ENCODE results near the gene LAPTM5. TPM values are rescaled to one million over a fixed set of nuclear protein-coding genes. Genes with fewer than 3 reads are reported as not detected.

LAPTM5 gene
- total RNA-seq, 1 experiment from 2014 or later: not detected

DNA sequence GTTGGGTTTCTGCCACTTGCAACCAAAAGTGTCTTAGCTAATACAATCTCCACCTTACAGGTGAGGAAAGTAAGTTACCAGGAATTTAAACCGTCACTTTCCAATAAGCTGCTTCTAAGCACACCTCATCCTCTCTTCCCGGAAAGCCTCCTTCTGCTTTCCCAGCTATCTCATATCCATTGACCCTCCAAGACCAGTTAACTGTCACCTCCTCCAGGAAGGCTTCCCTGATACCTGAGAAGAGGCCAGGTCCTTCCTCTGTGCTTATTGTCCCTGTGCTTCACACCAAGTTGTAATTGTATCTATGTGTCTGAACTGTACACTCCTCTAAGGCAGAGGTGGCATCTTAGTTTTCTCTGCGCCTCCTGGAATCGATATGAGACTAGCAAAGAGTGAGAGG, 23.0 kb downstream of the LAPTM5 start:
- Histone ChIP-seq H2AFZ (ENCODE audit: low read length) (no peak overlapping the region), H3K9me2 (replicated peaks; ENCODE audit: low read length) (no peaks in the 10 kb centered on the region), H3K4me3 (ENCODE audit: low read length) (no peak overlapping the region), H3K27ac (ENCODE audit: low read length) (no peak overlapping the region), H3K9ac (ENCODE audit: low read length) (no peak overlapping the region), H3K36me3 (ENCODE audit: low read depth, low read length) (no peaks in the 10 kb centered on the region), H3F3A (ENCODE audit: low read length, unreplicated experiment) (no peaks in the 10 kb centered on the region), H3K9me3 (ENCODE audit: low read length) (no peaks in the 10 kb centered on the region), H3K4me1 (ENCODE audit: insufficient read depth, low read length) (no peaks in the 10 kb centered on the region), H3K27me3 (ENCODE audit: low read length) (no peaks in the 10 kb centered on the region), H3K4me2 (ENCODE audit: low read length) (no peak overlapping the region), H4K20me1 (ENCODE audit: low read length) (no peaks in the 10 kb centered on the region), H3K79me2 (ENCODE audit: low read length) (no peaks in the 10 kb centered on the region)
- DNase-seq: no peak
- TF ChIP-seq, protein P1, sequence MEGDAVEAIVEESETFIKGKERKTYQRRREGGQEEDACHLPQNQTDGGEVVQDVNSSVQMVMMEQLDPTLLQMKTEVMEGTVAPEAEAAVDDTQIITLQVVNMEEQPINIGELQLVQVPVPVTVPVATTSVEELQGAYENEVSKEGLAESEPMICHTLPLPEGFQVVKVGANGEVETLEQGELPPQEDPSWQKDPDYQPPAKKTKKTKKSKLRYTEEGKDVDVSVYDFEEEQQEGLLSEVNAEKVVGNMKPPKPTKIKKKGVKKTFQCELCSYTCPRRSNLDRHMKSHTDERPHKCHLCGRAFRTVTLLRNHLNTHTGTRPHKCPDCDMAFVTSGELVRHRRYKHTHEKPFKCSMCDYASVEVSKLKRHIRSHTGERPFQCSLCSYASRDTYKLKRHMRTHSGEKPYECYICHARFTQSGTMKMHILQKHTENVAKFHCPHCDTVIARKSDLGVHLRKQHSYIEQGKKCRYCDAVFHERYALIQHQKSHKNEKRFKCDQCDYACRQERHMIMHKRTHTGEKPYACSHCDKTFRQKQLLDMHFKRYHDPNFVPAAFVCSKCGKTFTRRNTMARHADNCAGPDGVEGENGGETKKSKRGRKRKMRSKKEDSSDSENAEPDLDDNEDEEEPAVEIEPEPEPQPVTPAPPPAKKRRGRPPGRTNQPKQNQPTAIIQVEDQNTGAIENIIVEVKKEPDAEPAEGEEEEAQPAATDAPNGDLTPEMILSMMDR (conservative IDR thresholded peaks at IDR 0.05; ENCODE audit: low read depth, low read length): no peak
- TF ChIP-seq EZH2phosphoT487 (IDR thresholded peaks at IDR 0.05; ENCODE audit: borderline replicate concordance, low read length) (no peak), EZH2 (IDR thresholded peaks at IDR 0.05; ENCODE audit: low read length, unreplicated experiment) (no peak)
- ATAC-seq: no peak
- no TSS peak for BruUV-seq (replicated peaks)
- POLR2A ChIA-PET (ENCODE audit: unreplicated experiment): no interaction called here
- intact Hi-C loops (cut with micrococcal nuclease): no loop called here
- CTCF ChIA-PET: no interaction called here

DNA sequence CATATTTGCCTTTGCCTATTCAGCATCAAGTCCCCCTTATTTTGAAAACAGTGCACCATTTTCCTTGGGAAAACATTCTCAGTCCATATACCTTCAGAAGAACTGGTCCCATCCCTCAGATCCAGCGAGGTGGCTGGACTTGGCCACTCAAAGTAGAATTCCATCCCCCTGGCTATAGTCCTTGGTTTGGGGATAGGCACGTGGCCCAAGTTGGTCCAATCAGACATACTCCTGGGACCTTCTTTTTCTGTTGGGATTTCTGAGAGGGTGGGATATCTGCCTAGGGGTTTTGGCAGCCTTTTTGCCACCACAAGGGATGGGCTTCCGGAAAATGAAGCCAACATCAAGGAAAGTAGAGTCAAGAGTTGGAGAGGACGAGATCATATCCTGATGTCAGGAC, 23.5 kb downstream of the LAPTM5 start:
- no peak for TF ChIP-seq EZH2 (IDR thresholded peaks at IDR 0.05; ENCODE audit: low read length, unreplicated experiment)
- TF ChIP-seq EZH2phosphoT487 (IDR thresholded peaks at IDR 0.05; ENCODE audit: borderline replicate concordance, low read length): no peak
- TF ChIP-seq, protein P1 (conservative IDR thresholded peaks at IDR 0.05; ENCODE audit: low read depth, low read length): no peak
- CTCF ChIA-PET: no interaction called here
- no peaks in the 10 kb centered on the region for H4K20me1 ChIP-seq (ENCODE audit: low read length)

DNA sequence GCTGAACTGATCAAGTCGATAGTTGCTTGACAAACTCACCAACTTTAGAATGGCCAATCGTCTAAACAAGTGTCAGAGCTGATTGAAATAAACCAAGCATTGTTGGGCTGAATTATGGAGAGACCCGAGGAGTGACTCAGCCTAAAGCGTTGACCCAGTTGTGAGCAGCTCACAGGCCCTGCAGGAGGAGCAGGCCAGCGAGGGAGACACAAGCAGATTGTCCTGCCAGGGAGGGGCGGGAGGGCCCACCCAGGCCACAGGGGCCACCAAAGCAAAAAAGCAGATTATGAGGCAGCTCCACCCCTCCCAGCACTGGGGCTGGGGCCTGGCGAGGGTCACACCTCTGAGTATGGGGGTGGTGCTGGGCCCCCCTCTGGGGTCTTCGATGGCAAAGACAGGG, 24.1 kb downstream of the LAPTM5 start:
- intact Hi-C loops (cut with micrococcal nuclease): no loop called here
- Histone ChIP-seq H3K79me2 (ENCODE audit: low read length) (no peaks in the 10 kb centered on the region), H3K36me3 (ENCODE audit: low read depth, low read length) (no peaks in the 10 kb centered on the region), H2AFZ (ENCODE audit: low read length) (no peak overlapping the region), H3K27me3 (ENCODE audit: low read length) (no peaks in the 10 kb centered on the region), H3K4me1 (ENCODE audit: insufficient read depth, low read length) (no peaks in the 10 kb centered on the region), H3K9me3 (ENCODE audit: low read length) (no peaks in the 10 kb centered on the region), H3K4me3 (ENCODE audit: low read length) (no peak overlapping the region), H3K9ac (ENCODE audit: low read length) (no peak overlapping the region), H3K27ac (ENCODE audit: low read length) (no peak overlapping the region), H3F3A (ENCODE audit: low read length, unreplicated experiment) (no peaks in the 10 kb centered on the region), H4K20me1 (ENCODE audit: low read length) (no peaks in the 10 kb centered on the region), H3K9me2 (replicated peaks; ENCODE audit: low read length) (no peaks in the 10 kb centered on the region), H3K4me2 (ENCODE audit: low read length) (no peak overlapping the region)
- POLR2A ChIA-PET (ENCODE audit: unreplicated experiment): no interaction called here
- DNase-seq (no peak), ATAC-seq (no peak)
- CTCF ChIA-PET: no interaction called here
- TF ChIP-seq, protein P1 (conservative IDR thresholded peaks at IDR 0.05; ENCODE audit: low read depth, low read length): no peak
- TF ChIP-seq EZH2 (IDR thresholded peaks at IDR 0.05; ENCODE audit: low read length, unreplicated experiment): no peak
- TF ChIP-seq EZH2phosphoT487 (IDR thresholded peaks at IDR 0.05; ENCODE audit: borderline replicate concordance, low read length): no peak
- BruUV-seq (replicated peaks): no TSS peak

More for the DNA sequence above, 23.5 kb downstream of the LAPTM5 start:
- intact Hi-C loops (cut with micrococcal nuclease): no loop called here
- H2AFZ ChIP-seq (ENCODE audit: low read length): no peak overlapping the region
- H3K36me3 ChIP-seq (ENCODE audit: low read depth, low read length): no peaks in the 10 kb centered on the region
- H3K79me2 ChIP-seq (ENCODE audit: low read length): no peaks in the 10 kb centered on the region
- no peak overlapping the region for H3K27ac ChIP-seq (ENCODE audit: low read length)
- no peaks in the 10 kb centered on the region for H3F3A ChIP-seq (ENCODE audit: low read length, unreplicated experiment)
- H3K4me1 ChIP-seq (ENCODE audit: insufficient read depth, low read length): no peaks in the 10 kb centered on the region
- no TSS peak for BruUV-seq (replicated peaks)
- H3K9me3 ChIP-seq (ENCODE audit: low read length): no peaks in the 10 kb centered on the region
- ATAC-seq (no peak), DNase-seq (no peak)
- H3K27me3 ChIP-seq (ENCODE audit: low read length): no peaks in the 10 kb centered on the region
- POLR2A ChIA-PET (ENCODE audit: unreplicated experiment): no interaction called here
- H3K9me2 ChIP-seq (replicated peaks; ENCODE audit: low read length): no peaks in the 10 kb centered on the region
- H3K4me2 ChIP-seq (ENCODE audit: low read length): no peak overlapping the region
- no peak overlapping the region for H3K9ac ChIP-seq (ENCODE audit: low read length)
- H3K4me3 ChIP-seq (ENCODE audit: low read length): no peak overlapping the region

Data from PC-3 (cell line).